Endothelial cell of umbilical vein (primary cell): ENCODE data around the gene ANKRD33B.

ENCODE experiments used
- EZH2 ChIP-seq: IDR thresholded peaks from 2 replicates; pipeline ENCODE4 v1.6.1; 2012; ENCODE audit warnings: borderline replicate concordance, low read depth, mild to moderate bottlenecking, moderate library complexity, low read length, inconsistent platforms; ENCODE audit not compliant: severe bottlenecking
- POLR2A ChIP-seq: IDR thresholded peaks from 2 replicates; pipeline ENCODE4 v1.6.1; 2012; ENCODE audit warnings: low read depth, mild to moderate bottlenecking, control low read depth, low read length
- TF ChIP-seq, protein P1 (sequence below), 2 donors: IDR thresholded peaks; 1 replicate in 1 of 2; 2 replicates in 1 of 2; pipeline ENCODE4 v1.5.1; 2011; ENCODE audit warnings: low read length in 2 of 2, mild to moderate bottlenecking in 2 of 2, moderate library complexity in 2 of 2, control low read depth in 1 of 2, inconsistent platforms in 1 of 2, low read depth in 1 of 2; ENCODE audit not compliant: insufficient read depth in 1 of 2; ENCODE audit errors: extremely low read depth in 1 of 2

DNA sequence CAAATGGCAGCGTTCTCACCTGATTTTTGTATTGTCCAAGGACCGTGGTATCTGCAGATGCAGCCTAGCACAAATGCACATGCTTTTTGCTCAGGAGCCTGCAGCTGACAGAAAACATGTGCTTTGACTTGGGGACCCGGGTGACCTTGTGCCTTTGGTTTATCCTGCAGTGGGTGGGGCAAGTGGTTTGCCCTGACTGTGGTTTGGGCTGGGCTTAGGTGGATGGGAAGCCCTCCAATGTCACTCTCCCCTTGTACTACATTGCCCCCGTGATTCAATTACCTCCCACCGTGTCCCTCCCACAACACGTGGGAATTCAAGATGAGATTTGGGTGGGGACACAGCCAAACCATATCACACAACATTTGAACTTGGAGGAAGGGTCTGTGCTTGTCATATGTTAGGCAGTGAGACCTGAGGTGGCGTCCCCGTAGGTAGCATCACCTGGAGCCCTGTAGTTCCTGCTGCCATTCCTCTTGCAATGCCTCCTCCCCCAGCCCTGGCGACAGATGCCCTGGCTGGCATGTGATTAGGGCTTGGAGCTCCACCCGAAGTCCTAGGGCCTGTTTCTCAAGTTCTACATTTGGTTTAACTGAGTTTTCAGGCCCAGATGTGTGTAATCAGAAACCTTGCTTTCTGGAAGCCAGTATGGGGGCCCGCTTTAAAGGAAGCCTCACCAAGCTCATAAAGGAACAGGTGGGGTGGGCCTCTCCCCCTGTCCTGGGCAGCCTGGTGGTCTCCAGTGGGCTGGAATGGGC, 2.1 kb downstream of the ANKRD33B start:
- TF ChIP-seq, protein P1, sequence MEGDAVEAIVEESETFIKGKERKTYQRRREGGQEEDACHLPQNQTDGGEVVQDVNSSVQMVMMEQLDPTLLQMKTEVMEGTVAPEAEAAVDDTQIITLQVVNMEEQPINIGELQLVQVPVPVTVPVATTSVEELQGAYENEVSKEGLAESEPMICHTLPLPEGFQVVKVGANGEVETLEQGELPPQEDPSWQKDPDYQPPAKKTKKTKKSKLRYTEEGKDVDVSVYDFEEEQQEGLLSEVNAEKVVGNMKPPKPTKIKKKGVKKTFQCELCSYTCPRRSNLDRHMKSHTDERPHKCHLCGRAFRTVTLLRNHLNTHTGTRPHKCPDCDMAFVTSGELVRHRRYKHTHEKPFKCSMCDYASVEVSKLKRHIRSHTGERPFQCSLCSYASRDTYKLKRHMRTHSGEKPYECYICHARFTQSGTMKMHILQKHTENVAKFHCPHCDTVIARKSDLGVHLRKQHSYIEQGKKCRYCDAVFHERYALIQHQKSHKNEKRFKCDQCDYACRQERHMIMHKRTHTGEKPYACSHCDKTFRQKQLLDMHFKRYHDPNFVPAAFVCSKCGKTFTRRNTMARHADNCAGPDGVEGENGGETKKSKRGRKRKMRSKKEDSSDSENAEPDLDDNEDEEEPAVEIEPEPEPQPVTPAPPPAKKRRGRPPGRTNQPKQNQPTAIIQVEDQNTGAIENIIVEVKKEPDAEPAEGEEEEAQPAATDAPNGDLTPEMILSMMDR (IDR thresholded peaks at IDR 0.05; ENCODE audit: extremely low read depth in 1 of 2, insufficient read depth in 1 of 2, low read depth in 1 of 2, low read length in 2 of 2): no peak
- TF ChIP-seq POLR2A: no peak
- TF ChIP-seq EZH2: no peak
